ENCODE data around the gene STX2.
"Not testable (repeated sequence)": the region's sequence is repeated elsewhere in the genome, so short reads cannot be mapped to it uniquely, and the experiment has no call there.

GRCh38 chr12:130875708-130876107 lies 36.7 kb upstream of the STX2 start:
- TF ChIP-seq POLR2A, CTCF (IDR thresholded peaks at IDR 0.05): not testable (repeated sequence)
